HG02852 (cell line): ENCODE data around the gene HIVEP2.

Experiments used
- ATAC-seq: cut with Tn5 transposase; IDR thresholded peaks from one replicate; pipeline ENCODE4 v1.9.1; 2021; ENCODE audit warnings: mild to moderate bottlenecking, moderate library complexity; ENCODE audit not compliant: unreplicated experiment

HIVEP2 gene

DNA sequence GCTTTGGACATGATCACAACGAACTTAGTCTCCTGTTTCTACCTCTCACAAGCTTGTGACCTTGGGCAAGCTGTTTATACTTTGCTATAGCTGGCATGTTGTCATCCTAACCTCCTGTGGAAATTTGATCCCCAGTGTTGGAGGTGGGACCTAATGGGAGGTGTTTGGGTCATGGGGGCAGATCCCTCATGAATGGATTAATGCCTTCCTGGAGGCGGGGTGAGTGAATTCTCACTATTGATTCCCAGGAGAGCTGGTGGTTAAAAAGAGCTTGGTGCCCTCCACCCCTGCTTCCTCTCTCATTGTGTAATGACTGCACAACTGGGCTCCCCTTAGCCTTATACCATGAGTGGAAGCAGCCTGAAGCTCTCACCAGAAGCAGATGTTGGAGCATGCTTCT, 228.9 kb downstream of the HIVEP2 start:
- no peak for ATAC-seq

DNA sequence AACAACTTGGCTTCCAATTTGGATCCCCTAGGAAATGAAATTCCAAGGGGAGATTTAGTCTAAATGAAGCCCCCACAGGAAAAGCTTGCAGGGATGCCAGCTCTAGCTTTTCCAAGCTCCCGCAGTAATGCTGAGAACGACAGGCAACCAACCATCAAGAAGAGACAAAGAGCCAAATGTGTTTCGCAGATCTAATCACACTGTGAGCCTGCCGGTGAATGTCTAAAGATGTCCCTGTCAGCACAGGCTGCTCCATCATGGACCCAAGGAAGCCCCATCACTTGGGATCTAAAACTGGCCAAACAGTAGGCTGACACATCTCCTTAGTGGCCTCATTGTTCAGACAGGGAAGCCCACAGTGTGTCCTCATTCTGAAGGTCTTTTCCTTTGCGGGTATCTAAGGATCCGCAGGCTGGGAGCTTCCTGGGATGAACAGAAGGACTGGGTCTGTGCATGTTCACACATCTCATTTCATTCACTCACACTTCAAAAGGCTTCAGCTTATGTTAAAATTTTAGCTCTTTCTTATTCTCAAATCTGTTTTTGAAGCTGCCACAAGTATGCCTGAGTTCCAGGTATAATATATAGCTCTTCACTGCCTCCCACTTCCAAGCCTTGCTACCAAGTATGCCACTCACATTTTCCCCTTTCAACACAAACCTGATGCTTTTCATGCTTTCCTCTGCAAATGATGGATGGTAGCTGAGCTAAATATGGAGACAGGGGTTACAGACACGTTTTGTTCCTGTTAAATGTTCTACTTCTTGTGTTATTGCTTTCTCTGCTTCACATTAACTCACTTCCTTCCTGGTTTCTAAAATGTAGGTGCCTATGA, 229.8 kb downstream of the HIVEP2 start:
- ATAC-seq = no peak

DNA sequence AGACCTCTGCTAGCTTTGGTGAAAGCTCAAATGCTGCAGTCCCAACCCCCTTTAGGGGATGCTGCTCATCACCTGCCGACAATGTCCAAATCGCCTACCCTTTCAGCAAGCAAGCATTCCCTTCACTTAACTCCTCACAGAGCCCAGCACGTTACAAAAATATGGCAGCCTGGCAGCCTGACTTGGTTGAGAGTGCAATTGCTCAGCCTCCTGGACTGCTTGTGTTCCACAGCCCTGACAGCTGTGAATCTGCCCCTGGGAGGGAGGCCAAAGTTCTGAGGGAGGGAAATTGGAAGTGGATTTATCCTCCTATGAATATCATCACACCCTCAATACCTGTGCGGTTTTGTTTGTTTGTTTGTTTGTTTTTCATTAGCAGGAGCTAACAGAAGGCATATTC, 231.0 kb downstream of the HIVEP2 start:
- ATAC-seq = no peak

DNA sequence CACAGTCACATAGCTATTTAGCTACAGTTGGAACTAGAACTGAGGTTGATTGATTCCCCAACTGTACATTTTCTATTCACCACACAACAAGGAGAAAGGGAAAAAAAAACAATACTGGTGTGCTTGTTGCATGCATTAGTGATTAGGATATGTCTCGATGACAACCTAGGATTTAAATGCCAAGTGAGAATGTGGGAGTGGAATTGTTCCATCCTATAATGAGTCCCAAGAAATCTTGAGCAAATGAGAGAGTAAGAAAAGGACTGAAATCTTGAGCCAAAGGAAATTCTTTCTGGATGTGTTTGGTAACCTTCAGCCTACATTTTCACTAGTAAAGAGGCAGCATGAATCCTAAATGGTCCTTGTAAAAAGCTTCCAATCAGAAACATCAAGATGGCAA, 232.7 kb downstream of the HIVEP2 start:
- ATAC-seq = no peak

DNA sequence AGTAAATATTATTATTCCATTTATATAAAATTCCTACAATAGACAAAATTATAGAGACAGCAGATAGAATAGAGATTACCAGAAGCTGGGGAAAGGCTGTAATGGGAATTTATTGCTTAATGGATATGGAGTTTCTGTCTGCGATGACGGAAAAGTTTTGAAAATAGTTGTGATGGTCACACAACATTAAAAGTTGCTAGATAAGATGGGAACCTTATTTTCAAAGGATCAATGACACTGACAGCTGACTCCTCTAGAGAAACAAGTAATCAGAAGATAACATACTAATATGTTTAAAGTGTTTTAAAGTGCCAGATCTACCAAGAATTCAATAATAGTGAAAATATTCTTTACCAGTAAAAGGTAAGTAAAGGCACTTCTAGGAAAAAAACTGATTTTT, 236.3 kb downstream of the HIVEP2 start:
- no peak for ATAC-seq

DNA sequence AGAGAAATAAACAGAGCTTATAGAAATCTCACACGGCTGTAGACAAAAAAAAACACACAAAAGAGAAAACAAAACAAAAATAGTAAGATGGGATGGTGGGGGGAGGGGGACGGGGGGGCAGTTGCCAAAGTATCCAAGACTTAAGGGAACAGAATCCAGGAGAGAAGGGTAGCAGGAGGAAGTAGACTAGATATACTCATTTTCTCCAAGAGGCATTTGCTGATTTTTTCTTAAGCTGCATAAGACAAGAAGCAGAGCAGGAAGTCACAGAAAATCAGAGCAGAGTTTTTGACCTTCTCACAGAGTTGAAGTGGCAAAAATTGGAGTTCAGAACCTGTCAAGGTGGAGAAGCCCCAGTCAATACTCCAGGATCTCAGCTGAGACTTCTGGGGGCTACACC, 237.7 kb downstream of the HIVEP2 start:
- no peak for ATAC-seq

DNA sequence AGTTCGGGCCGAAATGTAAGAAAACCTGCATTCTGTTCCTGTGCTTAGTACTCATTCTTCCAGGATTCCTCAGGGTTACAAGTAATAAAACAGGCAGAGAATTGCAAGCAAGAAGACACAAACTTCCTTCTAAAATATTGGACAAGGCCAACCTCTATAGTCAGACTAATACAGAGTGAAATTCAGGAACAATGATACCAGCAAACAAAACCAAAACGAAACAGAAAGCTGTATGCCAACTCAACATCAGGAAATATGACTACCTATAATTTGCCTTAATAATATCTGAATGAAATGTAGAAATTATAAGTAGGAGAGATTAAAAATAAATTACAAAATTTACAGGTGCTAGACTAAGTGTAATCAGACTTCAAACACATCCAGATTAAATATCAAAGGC, 238.8 kb downstream of the HIVEP2 start:
- no peak for ATAC-seq

DNA sequence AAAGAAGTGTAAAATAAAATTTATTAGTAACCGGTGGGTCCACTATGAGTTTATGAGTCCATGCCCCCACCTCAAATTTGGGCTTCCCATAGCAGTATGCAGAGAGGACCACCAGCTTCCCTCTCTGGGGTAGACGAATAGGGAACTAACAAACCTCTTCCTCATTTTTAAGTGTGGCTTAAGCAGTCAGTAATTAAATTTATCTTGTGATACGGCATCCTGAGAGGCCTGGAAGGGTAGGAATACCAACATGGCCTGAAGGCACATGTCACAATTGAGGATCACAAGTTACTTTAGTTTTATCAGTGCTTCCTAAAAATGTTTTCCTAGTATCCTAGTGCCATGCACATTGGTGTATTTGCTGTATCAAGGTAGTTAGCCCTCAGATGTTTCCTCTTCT, 239.9 kb downstream of the HIVEP2 start:
- no peak for ATAC-seq

DNA sequence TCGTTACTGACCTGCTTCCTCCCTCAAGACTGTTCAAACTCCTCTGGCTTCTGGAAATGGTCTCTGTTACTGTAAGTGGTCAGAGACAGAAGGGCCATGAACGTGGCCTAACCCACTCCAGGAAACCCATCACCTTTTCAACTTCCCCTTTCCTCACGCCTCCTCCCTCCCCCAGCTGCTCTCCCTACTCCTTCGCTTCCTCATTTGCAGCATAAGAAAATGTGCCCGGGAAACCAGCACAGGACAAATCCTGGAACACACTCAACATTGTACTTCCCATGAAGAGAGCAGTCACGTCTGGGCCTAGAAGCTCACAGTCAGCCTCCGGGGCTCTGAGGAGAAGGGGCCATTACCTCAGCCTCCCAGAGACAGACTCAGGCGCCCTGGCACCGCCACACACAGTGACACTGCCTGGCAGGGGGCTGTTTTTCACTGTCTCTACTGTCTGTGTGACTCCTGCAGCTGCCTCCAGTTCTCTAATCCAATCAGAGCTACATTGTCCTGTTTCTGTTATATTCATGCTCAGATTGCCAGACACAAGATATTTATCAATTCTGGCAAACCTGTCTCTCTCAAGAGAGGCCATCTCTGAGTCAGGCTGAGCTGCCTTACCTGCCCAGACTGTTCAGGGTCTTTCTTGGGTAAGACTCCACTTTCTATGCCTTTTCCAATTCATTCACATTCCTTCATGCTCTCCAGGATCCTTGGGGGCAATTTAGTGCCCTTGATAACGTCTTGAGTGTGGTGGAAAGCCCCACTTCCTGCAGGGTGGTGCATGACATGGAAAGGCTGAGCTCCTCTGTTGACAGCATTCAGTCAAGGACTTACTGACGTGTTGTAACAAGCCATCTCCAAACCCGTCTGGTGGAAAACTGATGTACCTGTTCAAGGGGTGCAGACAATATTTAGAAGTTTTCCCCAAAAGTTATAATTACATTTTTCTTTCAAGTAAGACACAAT, 242.2 kb downstream of the HIVEP2 start:
- ATAC-seq = no peak
